G401.6 (cell line): Measurements from ENCODE around the gene RNASE7.
A peak's percentile ranks its signal among the peaks of the same experiment; 100 is the strongest.

ENCODE experiments used
- FAIRE-seq: peaks from 2 replicates; lab custom pipeline; 2012; peaks lifted over from hg19 to GRCh38; lab: Jason Lieb, UNC

RNASE7 gene

GRCh38 chr14:21043974-21044618 lies 1.9 kb downstream of the RNASE7 start:
- FAIRE-seq: no peak

GRCh38 chr14:21047378-21047781 lies 5.2 kb downstream of the RNASE7 start:
- no peak for FAIRE-seq

GRCh38 chr14:21048638-21049037 lies 6.5 kb downstream of the RNASE7 start:
- no peak for FAIRE-seq

DNA sequence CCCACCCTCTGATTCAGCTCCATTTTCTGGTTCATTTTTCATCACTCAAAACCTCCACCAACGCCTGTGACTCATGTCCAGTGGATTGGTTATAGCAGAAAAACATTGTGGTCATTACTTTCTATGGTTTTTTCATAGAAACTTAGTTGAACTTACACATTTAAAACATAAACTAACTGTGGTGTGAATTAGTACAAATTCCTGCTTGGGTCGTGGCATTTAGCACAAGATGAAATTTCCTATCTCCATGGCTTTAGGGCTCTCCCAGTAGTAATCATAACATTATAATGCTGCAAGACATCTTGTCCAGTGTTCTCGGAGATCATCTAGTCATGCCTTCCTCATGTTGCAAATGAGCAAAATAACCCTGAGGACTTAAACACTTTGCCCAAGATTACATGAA lies 7.1 kb downstream of the RNASE7 start:
- FAIRE-seq: no peak

- no peak for FAIRE-seq
Measured at GRCh38 chr14:21050597-21050996, 8.4 kb downstream of the RNASE7 start.

DNA sequence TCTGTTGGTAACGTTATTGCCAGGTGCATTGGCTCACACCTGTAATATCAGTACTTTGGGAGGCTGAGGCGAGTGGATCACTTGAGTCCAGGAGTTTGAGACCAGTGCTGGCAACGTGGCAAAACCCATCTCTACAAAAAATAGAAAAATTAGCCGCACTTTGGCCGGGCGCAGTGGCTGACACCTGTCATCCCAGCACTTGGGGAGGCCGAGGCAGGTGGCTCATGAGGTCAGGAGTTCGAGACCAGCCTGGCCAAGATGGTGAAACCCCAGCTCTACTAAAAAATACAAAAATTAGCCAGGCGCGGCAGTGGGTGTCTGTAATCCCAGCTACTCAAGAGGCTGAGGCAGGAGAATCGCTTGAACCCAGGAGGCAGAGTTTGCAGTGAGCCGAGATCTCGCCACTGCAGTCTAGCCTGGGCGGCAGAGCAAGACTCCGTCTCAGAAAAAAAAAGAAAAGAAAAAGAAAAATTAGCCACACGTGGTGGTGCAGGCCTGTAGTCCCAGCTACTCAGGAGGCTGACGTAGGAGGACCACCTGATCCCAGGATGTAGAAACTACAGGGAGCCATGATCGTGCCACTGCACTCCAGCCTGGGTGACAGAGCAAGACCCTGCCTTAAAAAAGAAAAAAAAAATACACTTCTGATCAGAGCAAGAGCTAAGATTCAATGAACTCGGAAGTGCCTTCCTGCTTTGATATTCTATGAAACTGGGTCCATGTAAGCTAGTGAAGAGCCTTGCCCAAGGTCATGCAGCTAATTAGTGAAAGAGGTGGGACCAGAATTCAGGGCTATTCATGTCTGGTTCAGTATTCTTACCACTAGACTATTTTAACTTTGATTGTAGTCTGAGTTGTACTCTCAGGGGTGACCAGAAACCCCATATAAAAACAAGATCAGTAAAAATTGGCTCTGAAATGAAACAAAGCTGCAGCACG lies 11.3 kb downstream of the RNASE7 start:
- FAIRE-seq: no peak

- FAIRE-seq: no peak
Measured at GRCh38 chr14:21054123-21054767, 12.1 kb downstream of the RNASE7 start.

- FAIRE-seq: no peak
Measured at GRCh38 chr14:21054768-21055145, 12.6 kb downstream of the RNASE7 start.

- FAIRE-seq: no peak
Measured at GRCh38 chr14:21055432-21056117, 13.4 kb downstream of the RNASE7 start.

GRCh38 chr14:21056520-21057163 lies 14.5 kb downstream of the RNASE7 start:
- no peak for FAIRE-seq

DNA sequence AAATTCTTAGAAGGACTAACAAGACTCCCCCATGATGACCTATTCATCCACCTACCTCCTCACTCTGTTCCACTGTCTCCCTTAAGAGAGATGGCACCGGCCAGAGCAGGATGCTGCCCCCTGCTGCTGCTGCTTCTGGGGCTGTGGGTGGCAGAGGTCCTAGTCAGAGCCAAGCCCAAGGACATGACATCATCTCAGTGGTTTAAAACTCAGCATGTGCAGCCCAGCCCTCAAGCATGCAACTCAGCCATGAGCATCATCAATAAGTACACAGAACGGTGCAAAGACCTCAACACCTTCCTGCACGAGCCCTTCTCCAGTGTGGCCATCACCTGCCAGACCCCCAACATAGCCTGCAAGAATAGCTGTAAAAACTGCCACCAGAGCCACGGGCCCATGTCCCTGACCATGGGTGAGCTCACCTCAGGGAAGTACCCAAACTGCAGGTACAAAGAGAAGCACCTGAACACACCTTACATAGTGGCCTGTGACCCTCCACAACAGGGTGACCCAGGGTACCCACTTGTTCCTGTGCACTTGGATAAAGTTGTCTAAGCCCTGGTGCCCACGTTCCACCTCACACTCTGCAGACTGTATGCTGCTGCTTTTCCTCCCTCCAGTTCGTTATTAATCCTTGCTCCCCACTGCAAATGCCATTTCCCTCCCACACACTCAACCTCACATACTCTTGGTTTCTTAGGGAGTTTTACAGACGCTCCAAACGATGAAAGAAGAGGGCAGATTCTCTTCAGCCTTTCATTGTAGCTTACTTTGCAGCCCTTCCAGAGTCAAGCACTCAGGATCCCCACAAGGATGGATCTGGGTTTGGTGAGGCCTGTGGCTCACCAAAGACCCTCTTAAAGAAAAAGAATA lies 15.9 kb downstream of the RNASE7 start, which contains the start of gene RNASE8:
RNASE8 (plus strand) TSS at position 20 of the 873 bp plus-strand sequence; CDS start at position 91, 71 bp downstream.
- no peak for FAIRE-seq

DNA sequence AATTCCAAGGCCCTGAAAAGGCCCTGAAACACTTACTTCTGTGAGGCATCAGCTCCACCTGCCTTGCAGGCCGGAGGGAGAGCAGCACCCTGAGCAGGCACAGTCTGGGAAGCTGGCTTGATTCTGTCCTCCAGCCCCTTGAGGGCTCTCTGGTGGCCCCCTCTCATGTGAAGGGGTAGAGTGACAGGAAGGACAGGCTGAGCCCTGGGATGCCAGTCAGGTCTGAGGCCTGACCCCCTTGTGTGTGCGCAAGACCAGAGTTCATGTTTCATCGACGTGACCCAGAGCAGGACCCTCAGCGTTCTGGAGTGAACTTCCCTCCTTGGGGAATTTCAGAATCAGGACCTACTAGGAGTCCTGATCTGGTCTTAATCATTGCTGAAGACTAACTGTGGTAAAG lies 16.7 kb downstream of the RNASE7 start:
- FAIRE-seq: no peak

DNA sequence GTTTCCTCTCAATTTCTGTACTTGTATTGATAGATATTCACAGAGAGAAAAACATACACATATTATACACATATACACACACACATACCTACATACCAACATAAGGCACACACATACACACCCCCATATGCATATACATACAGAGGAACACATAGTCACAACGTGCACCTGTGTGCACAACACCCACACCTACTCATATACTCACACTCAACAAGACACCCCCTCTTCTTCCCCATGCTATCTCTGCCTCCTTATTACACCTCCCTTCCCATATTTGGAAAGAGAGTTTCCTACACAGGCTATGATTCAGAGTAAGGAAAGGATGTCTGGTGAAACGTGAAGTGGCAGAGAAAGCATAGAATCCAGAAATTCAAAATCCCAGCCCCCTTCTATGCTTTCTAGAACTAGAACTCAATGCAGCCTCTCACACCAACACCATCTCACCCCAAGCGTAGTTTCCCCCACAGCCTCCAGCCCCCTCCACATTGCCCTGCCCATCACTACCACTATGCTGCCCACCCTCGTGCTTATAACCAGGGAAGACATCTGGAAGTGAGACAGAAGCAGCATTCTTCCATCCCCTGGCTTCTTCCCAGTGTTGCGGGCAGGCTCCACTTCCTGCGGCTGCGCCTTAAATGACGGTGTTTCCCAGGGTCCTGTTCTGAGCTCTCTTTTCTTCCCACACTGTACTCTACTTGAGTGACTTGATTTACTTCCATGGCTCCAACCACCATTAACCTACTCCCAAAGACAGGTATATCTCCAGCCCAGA lies 17.9 kb downstream of the RNASE7 start:
- FAIRE-seq: no peak

GRCh38 chr14:21060614-21061346 lies 18.6 kb downstream of the RNASE7 start:
- no peak for FAIRE-seq

- FAIRE-seq: no peak
Measured at GRCh38 chr14:21061347-21061668, 19.1 kb downstream of the RNASE7 start.

GRCh38 chr14:21063479-21063878 lies 21.3 kb downstream of the RNASE7 start:
- no peak for FAIRE-seq

DNA sequence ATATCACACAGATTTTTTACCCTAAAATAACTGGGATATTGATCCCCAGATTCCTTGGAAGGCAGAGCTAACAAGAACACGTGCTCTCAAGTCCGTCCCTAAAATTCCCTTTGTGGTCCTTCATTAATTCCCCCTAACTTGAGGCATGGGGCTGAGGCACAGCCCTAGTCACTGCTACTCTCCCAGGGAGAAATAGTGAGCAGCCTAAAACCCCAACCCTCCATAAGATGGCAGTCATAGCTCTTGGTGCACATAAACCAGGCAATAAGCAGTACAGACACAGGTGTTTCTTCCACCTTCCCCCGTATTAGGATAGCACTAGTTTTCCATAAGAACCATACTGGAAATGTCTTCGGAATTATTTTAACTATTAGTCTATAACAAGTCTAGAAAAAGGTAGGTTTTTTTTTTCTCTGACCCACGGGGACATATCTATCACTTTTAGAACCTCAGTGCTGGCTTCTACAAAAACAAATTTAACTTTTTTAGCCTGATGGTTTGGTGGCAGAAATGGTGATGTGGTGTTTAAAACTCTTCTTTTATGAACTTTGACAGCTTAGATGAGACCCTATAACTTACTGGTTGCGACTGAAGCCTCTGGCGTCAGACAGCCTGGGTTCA lies 24.8 kb downstream of the RNASE7 start:
- peak; percentile 60 for FAIRE-seq

GRCh38 chr14:21068521-21069387 lies 26.6 kb downstream of the RNASE7 start:
- no peak for FAIRE-seq
